Spinal cord (tissue), 10 donors: Measurements from ENCODE around the gene NUDT9. TPM values are rescaled to one million over a fixed set of nuclear protein-coding genes. Genes with fewer than 3 reads are reported as not detected.
A peak's percentile ranks its signal among the peaks of the same experiment; 100 is the strongest.
"Not testable (repeated sequence)": the region's sequence is repeated elsewhere in the genome, so short reads cannot be mapped to it uniquely, and the experiment has no call there.

Source experiments
- DNase-seq, 6 donors: peaks; one replicate each; pipeline versions ENCODE4 v3.0.0 to v3.0.0-alpha.2; 2013 to 2015; ENCODE audit warnings: low spot score in 6 of 6, low read depth in 4 of 6
- H3K27ac ChIP-seq: one replicate; pipeline ENCODE4 v1.5.1; 2013; ENCODE audit warnings: low read depth, low read length, control low read depth
- H3K27me3 ChIP-seq: one replicate; pipeline ENCODE4 v1.6.1; 2013; ENCODE audit warnings: low read length; ENCODE audit not compliant: control insufficient read depth, insufficient read depth
- H3K36me3 ChIP-seq: one replicate; pipeline ENCODE4 v1.6.1; 2013; ENCODE audit warnings: low read length; ENCODE audit not compliant: control insufficient read depth, insufficient read depth
- H3K4me1 ChIP-seq: one replicate; pipeline ENCODE4 v1.6.1; 2013; ENCODE audit warnings: low read length; ENCODE audit not compliant: control insufficient read depth, insufficient read depth
- H3K4me3 ChIP-seq: one replicate; pipeline ENCODE4 v1.5.1; 2013; ENCODE audit warnings: low read depth, low read length, control low read depth
- H3K9me3 ChIP-seq: one replicate; pipeline ENCODE4 v1.6.1; 2013; ENCODE audit warnings: low read length; ENCODE audit not compliant: control insufficient read depth, insufficient read depth
- WGBS: methylation state at CpG from one replicate; pipeline ENCODE4 v1.1.5; 2013; ENCODE audit warnings: missing lambda C conversion rate; ENCODE audit not compliant: insufficient coverage; 5-methylcytosine and 5-hydroxymethylcytosine counted together
- polyA plus RNA-seq, 2 donors: library from polyadenylated mRNA; unstranded; fragments of 120-200 nt; gene quantifications; one replicate each; pipeline ENCODE4 v1.2.1, GENCODE V29; 2013; ENCODE audit not compliant: insufficient read length in 2 of 2
- total RNA-seq, 2 donors: library from RNA; depleted of rRNA in 1 of 2; stranded (reverse); fragments of 120-200 nt in 1 of 2; fragments of >200 nt in 1 of 2; gene quantifications; one replicate each; pipeline versions ENCODE4 v1.2.3 to v1.2.4, GENCODE V29; 2013 to 2014
- donor health status: healthy.

Gene NUDT9
- total and polyA plus RNA-seq, 4 donors = 21.3 to 44.8 (median 31.3) TPM

GRCh38 chr4:87390055-87390454 lies 32.3 kb upstream of the NUDT9 start:
- peak overlapping the region; percentile 78 for H3K4me3 ChIP-seq
- peaks cover 11% of the 10 kb centered on the region for H3K4me1 ChIP-seq
- not testable (repeated sequence) for DNase-seq, H3K9me3 ChIP-seq, H3K36me3 ChIP-seq, H3K27ac ChIP-seq, H3K27me3 ChIP-seq
- WGBS = 100% methylated on average over 1 of the region's 20 CpGs

GRCh38 chr4:87390551-87390890 lies 31.9 kb upstream of the NUDT9 start:
- H3K9me3 ChIP-seq = no peaks in the 10 kb centered on the region
- H3K4me3 ChIP-seq = peak overlapping the region; percentile 78
- H3K36me3 ChIP-seq = no peaks in the 10 kb centered on the region
- peaks cover 11% of the 10 kb centered on the region for H3K4me1 ChIP-seq
- no peak for DNase-seq
- no peaks in the 10 kb centered on the region for H3K27me3 ChIP-seq
- H3K27ac ChIP-seq = peak overlapping the region; percentile 91

- WGBS = 0% methylated on average over 23 of the region's 32 CpGs
- no peaks in the 10 kb centered on the region for H3K27me3 ChIP-seq
- peak within 1 kb of the TSS; percentile 91 for H3K27ac ChIP-seq
- DNase-seq = peak; percentile 68 to 96 (median 80)
- H3K4me3 ChIP-seq = peak within 1 kb of the TSS; percentile 78
- H3K4me1 ChIP-seq = peaks cover 11% of the 10 kb centered on the region
- no peaks in the 10 kb centered on the region for H3K9me3 ChIP-seq
- no peaks in the 10 kb centered on the region for H3K36me3 ChIP-seq
Measured at GRCh38 chr4:87390891-87391575, 31.3 kb upstream of the NUDT9 start, which contains the start of gene HSD17B11. Gene HSD17B11, minus strand, starts transcription at chr4:87391188. Its CDS starts 118 bp downstream, at chr4:87391070.

GRCh38 chr4:87391576-87392054 lies 30.8 kb upstream of the NUDT9 start:
- 10% methylated on average over 9 of the region's 16 CpGs for WGBS
- Histone ChIP-seq H3K27ac (peak overlapping the region; percentile 91), H3K9me3 (no peaks in the 10 kb centered on the region), H3K36me3 (no peaks in the 10 kb centered on the region), H3K4me1 (peaks cover 11% of the 10 kb centered on the region), H3K27me3 (no peaks in the 10 kb centered on the region), H3K4me3 (peak overlapping the region; percentile 78)
- DNase-seq = peak in 1 of 6 donors; percentile 7

- WGBS = no CpG with 5 or more reads among the region's 3 CpGs
- H3K27me3 ChIP-seq = no peaks in the 10 kb centered on the region
- H3K27ac ChIP-seq = no peak overlapping the region
- H3K9me3 ChIP-seq = no peaks in the 10 kb centered on the region
- DNase-seq = no peak
- no peak overlapping the region for H3K4me3 ChIP-seq
- peaks cover 11% of the 10 kb centered on the region for H3K4me1 ChIP-seq
- no peaks in the 10 kb centered on the region for H3K36me3 ChIP-seq
Measured at GRCh38 chr4:87392183-87392582, 30.2 kb upstream of the NUDT9 start.

- H3K9me3 ChIP-seq, DNase-seq, H3K4me1 ChIP-seq, H3K36me3 ChIP-seq, H3K4me3 ChIP-seq, H3K27ac ChIP-seq, H3K27me3 ChIP-seq: not testable (repeated sequence)
- 95% methylated on average over 19 of the region's 23 CpGs for whole genome bisulfite sequencing
Measured at GRCh38 chr4:87395073-87395472, 27.3 kb upstream of the NUDT9 start.

GRCh38 chr4:87395851-87396250 lies 26.5 kb upstream of the NUDT9 start:
- not testable (repeated sequence) for DNase-seq, H3K4me1 ChIP-seq, H3K4me3 ChIP-seq, H3K27ac ChIP-seq, H3K27me3 ChIP-seq, H3K36me3 ChIP-seq, H3K9me3 ChIP-seq
- 98% methylated on average over 12 of the region's 20 CpGs for WGBS

GRCh38 chr4:87399148-87399547 lies 23.2 kb upstream of the NUDT9 start:
- no peak for DNase-seq
- Histone ChIP-seq H3K27me3 (no peaks in the 10 kb centered on the region), H3K27ac (no peak overlapping the region), H3K9me3 (no peaks in the 10 kb centered on the region), H3K4me3 (no peak overlapping the region), H3K36me3 (no peaks in the 10 kb centered on the region), H3K4me1 (no peaks in the 10 kb centered on the region)
- WGBS = 77% methylated on average over 3 of the region's 3 CpGs

GRCh38 chr4:87399954-87400353 lies 22.4 kb upstream of the NUDT9 start:
- Histone ChIP-seq H3K4me1 (no peaks in the 10 kb centered on the region), H3K36me3 (no peaks in the 10 kb centered on the region), H3K4me3 (no peak overlapping the region), H3K9me3 (no peaks in the 10 kb centered on the region), H3K27ac (no peak overlapping the region), H3K27me3 (no peaks in the 10 kb centered on the region)
- no peak for DNase-seq
- WGBS = 80% methylated on average over 1 of the region's 1 CpG

- H3K4me1 ChIP-seq, H3K4me3 ChIP-seq, H3K27ac ChIP-seq, DNase-seq, H3K27me3 ChIP-seq, H3K36me3 ChIP-seq, H3K9me3 ChIP-seq: not testable (repeated sequence)
- WGBS = no CpG with 5 or more reads among the region's 1 CpG
Measured at GRCh38 chr4:87403732-87404131, 18.6 kb upstream of the NUDT9 start.
